ENCODE measurements around the gene SLC4A1. TPM values are rescaled to one million over a fixed set of nuclear protein-coding genes. Genes with fewer than 3 reads are reported as not detected.
"Not testable (repeated sequence)": the region's sequence is repeated elsewhere in the genome, so short reads cannot be mapped to it uniquely, and the experiment has no call there.

The SLC4A1 gene
- total and polyA plus RNA-seq, 5 donors from 2014 or later: not detected

DNA sequence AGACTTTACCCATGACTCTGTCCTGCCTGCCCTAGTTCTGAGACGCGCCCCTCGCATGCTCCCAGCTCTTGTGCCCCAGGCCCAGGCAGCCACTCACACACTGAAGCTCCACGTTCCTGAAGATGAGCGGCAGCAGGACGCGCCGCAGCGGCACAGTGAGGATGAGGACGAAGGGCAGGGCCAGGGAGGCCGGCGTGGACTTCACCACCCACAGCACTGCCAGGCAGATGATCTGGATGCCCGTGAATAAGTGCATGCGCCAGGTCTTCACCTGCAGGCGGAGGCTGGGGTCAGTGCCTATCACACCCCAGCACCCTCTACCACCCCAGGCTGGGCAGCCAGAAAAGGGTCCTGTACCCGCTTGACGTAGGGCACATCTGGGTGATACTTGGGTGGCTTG lies 16.9 kb downstream of the SLC4A1 start:
- no peak overlapping the region for H3K4me3 ChIP-seq (ENCODE audit: low read depth, low read length)
- no peaks in the 10 kb centered on the region for H3K36me3 ChIP-seq (ENCODE audit: control insufficient read depth, insufficient read depth, low read length)
- H3K27me3 ChIP-seq (ENCODE audit: control insufficient read depth, insufficient read depth, low read length): no peaks in the 10 kb centered on the region
- Mint-ChIP-seq H3K36me3 (no peaks in the 10 kb centered on the region), H3K27me3 (no peaks in the 10 kb centered on the region), H3K4me3 (no peak overlapping the region), H3K27ac (no peak overlapping the region), H3K9me3 (no peaks in the 10 kb centered on the region), H3K4me1 (peaks cover 3 to 34% (median 20%) of the 10 kb centered on the region in 4 donors)
- no peak for DNase-seq
- H3K27ac ChIP-seq (ENCODE audit: insufficient read depth, low read length, poor library complexity, severe bottlenecking): no peak overlapping the region
- peaks cover 26% of the 10 kb centered on the region for H3K4me1 ChIP-seq (ENCODE audit: control insufficient read depth, insufficient read depth, low read length, poor library complexity, severe bottlenecking)
- no peak for ATAC-seq (ENCODE audit: low read depth in 2 of 2)
- H3K9me3 ChIP-seq (ENCODE audit: control insufficient read depth in 2 of 2, low read length in 2 of 2): no peaks in the 10 kb centered on the region

GRCh38 chr17:44249501-44250246 lies 18.3 kb downstream of the SLC4A1 start:
- H3K4me1 ChIP-seq (ENCODE audit: control insufficient read depth, insufficient read depth, low read length, poor library complexity, severe bottlenecking): peaks cover 37% of the 10 kb centered on the region
- no peak overlapping the region for H3K27ac ChIP-seq (ENCODE audit: insufficient read depth, low read length, poor library complexity, severe bottlenecking)
- Mint-ChIP-seq H3K27ac (peak overlapping the region in 2 of 3 donors; percentile 59 to 74), H3K4me1 (peaks cover 10 to 44% (median 28%) of the 10 kb centered on the region in 4 donors), H3K36me3 (no peaks in the 10 kb centered on the region), H3K4me3 (no peak overlapping the region), H3K9me3 (no peaks in the 10 kb centered on the region), H3K27me3 (peaks cover 4% of the 10 kb centered on the region)
- H3K27me3 ChIP-seq (ENCODE audit: control insufficient read depth, insufficient read depth, low read length): no peaks in the 10 kb centered on the region
- no peak overlapping the region for H3K4me3 ChIP-seq (ENCODE audit: low read depth, low read length)
- H3K36me3 ChIP-seq (ENCODE audit: control insufficient read depth, insufficient read depth, low read length): no peaks in the 10 kb centered on the region
- no peaks in the 10 kb centered on the region for H3K9me3 ChIP-seq (ENCODE audit: control insufficient read depth in 2 of 2, low read length in 2 of 2)
- DNase-seq (no peak), ATAC-seq (ENCODE audit: low read depth in 2 of 2) (no peak)

- ATAC-seq (ENCODE audit: low read depth in 2 of 2) (no peak), DNase-seq (no peak)
- no peaks in the 10 kb centered on the region for H3K9me3 ChIP-seq (ENCODE audit: control insufficient read depth in 2 of 2, low read length in 2 of 2)
- H3K4me1 ChIP-seq (ENCODE audit: control insufficient read depth, insufficient read depth, low read length, poor library complexity, severe bottlenecking): peaks cover 37% of the 10 kb centered on the region
- H3K36me3 ChIP-seq (ENCODE audit: control insufficient read depth, insufficient read depth, low read length): no peaks in the 10 kb centered on the region
- Mint-ChIP-seq H3K9me3 (peaks cover 0 to 3% (median 0%) of the 10 kb centered on the region in 7 donors), H3K4me1 (peaks cover 12 to 44% (median 28%) of the 10 kb centered on the region in 4 donors), H3K36me3 (no peaks in the 10 kb centered on the region), H3K4me3 (peak overlapping the region in 1 of 4 donors; percentile 58), H3K27ac (no peak overlapping the region), H3K27me3 (peaks cover 4% of the 10 kb centered on the region)
- no peak overlapping the region for H3K27ac ChIP-seq (ENCODE audit: insufficient read depth, low read length, poor library complexity, severe bottlenecking)
- no peaks in the 10 kb centered on the region for H3K27me3 ChIP-seq (ENCODE audit: control insufficient read depth, insufficient read depth, low read length)
- no peak overlapping the region for H3K4me3 ChIP-seq (ENCODE audit: low read depth, low read length)
These were observed 19.8 kb downstream of the SLC4A1 start for GRCh38 chr17:44247876-44248736.

- H3K9me3 ChIP-seq (ENCODE audit: control insufficient read depth in 2 of 2, low read length in 2 of 2): no peaks in the 10 kb centered on the region
- no peak overlapping the region for H3K27ac ChIP-seq (ENCODE audit: insufficient read depth, low read length, poor library complexity, severe bottlenecking)
- Mint-ChIP-seq H3K9me3 (peaks cover 0 to 3% (median 0%) of the 10 kb centered on the region in 7 donors), H3K27me3 (peaks cover 4% of the 10 kb centered on the region), H3K36me3 (no peaks in the 10 kb centered on the region), H3K4me3 (peak overlapping the region in 2 of 4 donors; percentile 46 to 58), H3K4me1 (peaks cover 15 to 43% (median 29%) of the 10 kb centered on the region in 4 donors), H3K27ac (peak overlapping the region in 1 of 3 donors; percentile 49)
- H3K4me3 ChIP-seq (ENCODE audit: low read depth, low read length): no peak overlapping the region
- no peak for DNase-seq
- peaks cover 37% of the 10 kb centered on the region for H3K4me1 ChIP-seq (ENCODE audit: control insufficient read depth, insufficient read depth, low read length, poor library complexity, severe bottlenecking)
- no peak for ATAC-seq (ENCODE audit: low read depth in 2 of 2)
- H3K36me3 ChIP-seq (ENCODE audit: control insufficient read depth, insufficient read depth, low read length): no peaks in the 10 kb centered on the region
- H3K27me3 ChIP-seq (ENCODE audit: control insufficient read depth, insufficient read depth, low read length): no peaks in the 10 kb centered on the region
These were observed 20.5 kb downstream of the SLC4A1 start for GRCh38 chr17:44247440-44247841.

DNA sequence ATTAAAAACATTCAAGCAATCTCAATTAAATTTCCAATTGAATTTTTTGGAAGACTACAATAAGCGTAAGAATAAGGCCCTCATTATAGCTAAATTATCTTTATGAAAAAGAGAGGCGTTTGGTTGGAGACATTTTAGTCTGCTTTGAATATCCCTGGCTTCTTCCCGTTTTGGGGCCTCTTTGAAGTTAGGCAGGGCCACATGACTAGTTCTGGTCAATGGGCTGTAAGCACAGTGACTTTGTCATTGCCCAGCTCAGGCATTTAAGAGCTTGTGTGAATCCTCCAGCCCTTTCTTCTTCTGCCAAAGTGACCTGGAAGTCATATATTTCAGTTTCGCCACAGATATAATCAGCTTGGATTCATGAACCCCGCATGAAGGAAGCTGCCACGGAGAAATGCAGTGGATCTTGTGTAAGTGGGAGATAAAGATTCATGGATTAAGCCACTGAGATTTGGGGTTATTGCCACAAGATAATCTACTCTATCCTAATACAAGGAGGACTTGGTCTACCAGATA lies 26.8 kb downstream of the SLC4A1 start:
- H3K27ac Mint-ChIP-seq: no peak overlapping the region
- Histone ChIP-seq H3K9me3 (ENCODE audit: control insufficient read depth in 2 of 2, low read length in 2 of 2) (no peaks in the 10 kb centered on the region), H3K36me3 (ENCODE audit: control insufficient read depth, insufficient read depth, low read length) (no peaks in the 10 kb centered on the region), H3K27ac (ENCODE audit: insufficient read depth, low read length, poor library complexity, severe bottlenecking) (no peak overlapping the region), H3K27me3 (ENCODE audit: control insufficient read depth, insufficient read depth, low read length) (no peaks in the 10 kb centered on the region), H3K4me1 (ENCODE audit: control insufficient read depth, insufficient read depth, low read length, poor library complexity, severe bottlenecking) (peaks cover 11% of the 10 kb centered on the region), H3K4me3 (ENCODE audit: low read depth, low read length) (no peak overlapping the region)
- DNase-seq: no peak
- H3K4me1 Mint-ChIP-seq: peaks cover 8 to 13% (median 12%) of the 10 kb centered on the region in 4 donors
- peaks cover 0 to 3% (median 0%) of the 10 kb centered on the region in 7 donors for H3K9me3 Mint-ChIP-seq
- H3K36me3 Mint-ChIP-seq: no peaks in the 10 kb centered on the region
- H3K4me3 Mint-ChIP-seq: no peak overlapping the region
- no peak for ATAC-seq (ENCODE audit: low read depth in 2 of 2)
- peaks cover 4% of the 10 kb centered on the region for H3K27me3 Mint-ChIP-seq

DNA sequence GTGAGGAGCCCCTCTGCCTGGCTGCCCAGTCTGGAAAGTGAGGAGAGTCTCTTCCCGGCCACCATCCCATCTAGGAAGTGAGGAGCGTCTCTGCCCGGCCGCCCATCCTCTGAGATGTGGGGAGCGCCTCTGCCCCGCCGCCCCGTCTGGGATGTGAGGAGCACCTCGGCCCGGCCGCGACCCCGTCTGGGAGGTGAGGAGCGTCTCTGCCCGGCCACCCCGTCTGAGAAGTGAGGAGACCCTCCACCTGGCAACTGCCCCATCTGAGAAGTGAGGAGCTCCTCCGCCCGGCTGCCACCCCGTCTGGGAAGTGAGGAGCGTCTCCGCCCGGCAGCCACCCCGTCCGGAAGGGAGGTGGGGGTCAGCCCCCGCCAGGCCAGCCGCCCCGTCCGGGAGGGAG lies 30.0 kb downstream of the SLC4A1 start:
- DNase-seq; H3K27me3 Mint-ChIP-seq; H3K4me3 ChIP-seq (ENCODE audit: low read depth, low read length); H3K27ac Mint-ChIP-seq; H3K27ac ChIP-seq (ENCODE audit: insufficient read depth, low read length, poor library complexity, severe bottlenecking); H3K4me3 Mint-ChIP-seq; H3K27me3 ChIP-seq (ENCODE audit: control insufficient read depth, insufficient read depth, low read length); H3K9me3 Mint-ChIP-seq; H3K4me1 Mint-ChIP-seq; H3K9me3 ChIP-seq (ENCODE audit: control insufficient read depth in 2 of 2, low read length in 2 of 2); H3K4me1 ChIP-seq (ENCODE audit: control insufficient read depth, insufficient read depth, low read length, poor library complexity, severe bottlenecking); H3K36me3 ChIP-seq (ENCODE audit: control insufficient read depth, insufficient read depth, low read length); ATAC-seq (ENCODE audit: low read depth in 2 of 2); H3K36me3 Mint-ChIP-seq: not testable (repeated sequence)

- peaks cover 18% of the 10 kb centered on the region for H3K27me3 Mint-ChIP-seq
These were observed 31.4 kb downstream of the SLC4A1 start for GRCh38 chr17:44236444-44236991.

More at GRCh38 chr17:44236444-44236991, 31.4 kb downstream of the SLC4A1 start:
- Histone ChIP-seq H3K4me1 (ENCODE audit: control insufficient read depth, insufficient read depth, low read length, poor library complexity, severe bottlenecking) (no peaks in the 10 kb centered on the region), H3K27ac (ENCODE audit: insufficient read depth, low read length, poor library complexity, severe bottlenecking) (no peak overlapping the region), H3K9me3 (ENCODE audit: control insufficient read depth in 2 of 2, low read length in 2 of 2) (no peaks in the 10 kb centered on the region), H3K36me3 (ENCODE audit: control insufficient read depth, insufficient read depth, low read length) (no peaks in the 10 kb centered on the region), H3K4me3 (ENCODE audit: low read depth, low read length) (no peak overlapping the region), H3K27me3 (ENCODE audit: control insufficient read depth, insufficient read depth, low read length) (no peaks in the 10 kb centered on the region)
- Mint-ChIP-seq H3K27ac (no peak overlapping the region), H3K36me3 (no peaks in the 10 kb centered on the region), H3K4me3 (no peak overlapping the region), H3K4me1 (peaks cover 0 to 6% (median 2%) of the 10 kb centered on the region in 4 donors), H3K9me3 (no peaks in the 10 kb centered on the region)
- DNase-seq (no peak), ATAC-seq (ENCODE audit: low read depth in 2 of 2) (no peak)

Data from CD4-positive, CD25-positive, alpha-beta regulatory T cell (primary cell).